GM23338 (cell line): Measurements from ENCODE around the gene FMOD. TPM values are rescaled to one million over a fixed set of nuclear protein-coding genes. Genes with fewer than 3 reads are reported as not detected.

Source experiments
- ATAC-seq: fragments of 200-7000 bp; cut with Tn5 transposase; 3 replicates; pipeline ENCODE4 v1.9.1; 2020
- DNase-seq: peaks from one replicate; pipeline ENCODE4 v3.0.0-alpha.2; 2015; ENCODE audit warnings: low spot score
- H2AFZ ChIP-seq: fragments of 200-600 bp; sonication (generic); 2 replicates; pipeline ENCODE4 v1.8.0; 2016; ENCODE audit warnings: antibody characterized with exemption, mild to moderate bottlenecking, moderate library complexity
- H3F3A ChIP-seq: fragments of 200-600 bp; sonication (generic); replicated peaks from 2 replicates; pipeline ENCODE4 v1.8.0; 2017; ENCODE audit warnings: antibody characterized with exemption, mixed run types, low read depth
- H3K27ac ChIP-seq: fragments of 200-600 bp; sonication (generic); 2 replicates; pipeline ENCODE4 v1.6.1; 2016; ENCODE audit warnings: low read depth
- H3K27me3 ChIP-seq: fragments of 200-600 bp; sonication (generic); 2 replicates; pipeline ENCODE4 v1.8.0; 2016; ENCODE audit warnings: mild to moderate bottlenecking, mixed run types, moderate library complexity; ENCODE audit not compliant: insufficient read depth
- H3K36me3 ChIP-seq: fragments of 200-600 bp; sonication (generic); 2 replicates; pipeline ENCODE4 v1.8.0; 2016; ENCODE audit warnings: mild to moderate bottlenecking; ENCODE audit not compliant: insufficient read depth
- H3K4me1 ChIP-seq: fragments of 200-600 bp; sonication (generic); 2 replicates; pipeline ENCODE4 v1.8.0; 2016; ENCODE audit warnings: mild to moderate bottlenecking, moderate library complexity; ENCODE audit not compliant: insufficient read depth
- H3K4me2 ChIP-seq: fragments of 200-600 bp; sonication (generic); 2 replicates; pipeline ENCODE4 v1.7.1; 2017; ENCODE audit warnings: mixed run types
- H3K4me3 ChIP-seq: fragments of 200-600 bp; sonication (generic); 2 replicates; pipeline ENCODE4 v1.6.1; 2016; ENCODE audit warnings: mixed run types
- H3K79me2 ChIP-seq: fragments of 200-600 bp; sonication (generic); replicated peaks from 2 replicates; pipeline ENCODE4 v1.8.0; 2017; ENCODE audit warnings: mild to moderate bottlenecking; ENCODE audit not compliant: insufficient read depth
- H3K9me2 ChIP-seq: fragments of 200-600 bp; sonication (generic); 2 replicates; pipeline ENCODE4 v1.8.0; 2017; ENCODE audit not compliant: insufficient read depth
- H4K20me1 ChIP-seq: fragments of 200-600 bp; sonication (generic); replicated peaks from 2 replicates; pipeline ENCODE4 v1.8.0; 2017; ENCODE audit warnings: mild to moderate bottlenecking; ENCODE audit not compliant: insufficient read depth
- H3K27ac Mint-ChIP-seq: 2 replicates; pipeline ENCODE4 v1.8.0; 2020; ENCODE audit warnings: inconsistent platforms, mild to moderate bottlenecking, moderate library complexity, mixed read lengths
- H3K27me3 Mint-ChIP-seq: 3 replicates; pipeline ENCODE4 v1.8.0; 2022; ENCODE audit warnings: low read depth, mild to moderate bottlenecking, moderate library complexity, mixed read lengths, inconsistent platforms; ENCODE audit not compliant: insufficient read depth, poor library complexity
- H3K36me3 Mint-ChIP-seq: 3 replicates; pipeline ENCODE4 v1.8.0; 2021; ENCODE audit warnings: low read depth, mild to moderate bottlenecking, inconsistent platforms, moderate library complexity, mixed read lengths
- H3K4me1 Mint-ChIP-seq: 3 replicates; pipeline ENCODE4 v1.8.0; 2020; ENCODE audit warnings: mild to moderate bottlenecking, inconsistent platforms, mixed read lengths
- H3K4me3 Mint-ChIP-seq: 3 replicates; pipeline ENCODE4 v1.8.0; 2021; ENCODE audit warnings: moderate library complexity, mild to moderate bottlenecking, inconsistent platforms, mixed read lengths
- H3K9me3 Mint-ChIP-seq: 3 replicates; pipeline ENCODE4 v1.8.0; 2020; ENCODE audit warnings: moderate library complexity, mild to moderate bottlenecking, inconsistent platforms, mixed read lengths
- CREB1 ChIP-seq: fragments of 250-450 bp; sonication (Bioruptor Pico); IDR thresholded peaks from 2 replicates; pipeline ENCODE4 v1.5.0; 2020; ENCODE audit warnings: low read depth, mild to moderate bottlenecking, moderate library complexity
- CTCF ChIP-seq, 2 experiments: fragments of 200-600 bp in 1 of 2; sonication (generic) in 1 of 2; conservative IDR thresholded peaks; 2 replicates each; pipeline versions ENCODE4 v1.5.1 to v1.6.1; 2016 to 2017; ENCODE audit warnings: antibody characterized with exemption in 2 of 2, low read depth in 2 of 2, mild to moderate bottlenecking in 2 of 2, moderate library complexity in 1 of 2
- EZH2phosphoT487 ChIP-seq: fragments of 200-600 bp; sonication (generic); IDR thresholded peaks from one replicate; pipeline ENCODE4 v1.8.1; 2018; ENCODE audit warnings: antibody characterized with exemption; ENCODE audit not compliant: unreplicated experiment
- JUNB ChIP-seq: IDR thresholded peaks from one replicate; pipeline ENCODE4 v1.6.1; 2016; ENCODE audit warnings: antibody characterized with exemption; ENCODE audit not compliant: unreplicated experiment
- NANOG ChIP-seq: IDR thresholded peaks from 2 replicates; pipeline ENCODE4 v1.6.1; 2016; ENCODE audit warnings: antibody characterized with exemption, borderline replicate concordance
- POLR2AphosphoS5 ChIP-seq: IDR thresholded peaks from 2 replicates; pipeline ENCODE4 v1.6.1; 2016; ENCODE audit warnings: antibody characterized with exemption, low read depth
- REST ChIP-seq: IDR thresholded peaks from one replicate; pipeline ENCODE4 v1.6.1; 2018; ENCODE audit warnings: antibody characterized with exemption; ENCODE audit not compliant: unreplicated experiment
- STAT1 ChIP-seq: IDR thresholded peaks from one replicate; pipeline ENCODE4 v1.6.1; 2016; ENCODE audit warnings: antibody characterized with exemption; ENCODE audit not compliant: unreplicated experiment
- ZNF114 ChIP-seq: fragments of 250-450 bp; sonication (Bioruptor Pico); IDR thresholded peaks from 2 replicates; pipeline ENCODE4 v1.5.0; 2020; ENCODE audit warnings: mild to moderate bottlenecking, moderate library complexity
- ZNF331 ChIP-seq: fragments of 250-450 bp; sonication (Bioruptor Pico); IDR thresholded peaks from 2 replicates; pipeline ENCODE4 v1.5.0; 2020; ENCODE audit warnings: low read depth, mild to moderate bottlenecking, moderate library complexity
- ZNF462 ChIP-seq: fragments of 250-450 bp; sonication (Bioruptor Pico); IDR thresholded peaks from 2 replicates; pipeline ENCODE4 v1.5.0; 2020; ENCODE audit warnings: mild to moderate bottlenecking, moderate library complexity
- polyA plus RNA-seq: library from polyadenylated mRNA; unstranded; fragments of >200 nt; fragmentation: Nextera tagmentation; extraction: Ambion mirVana; gene quantifications from 2 replicates; pipeline ENCODE4 v1.2.1, GENCODE V29; 2016
- total RNA-seq: library from RNA; depleted of rRNA; stranded (reverse); fragments of >200 nt; shearing (Covaris generic); gene quantifications from 2 replicates; pipeline ENCODE4 v1.2.3, GENCODE V29; 2014

FMOD gene
- total and polyA plus RNA-seq, 2 experiments from 2014 or later: 0.27 to 1.3 TPM

- DNase-seq: no peak
- H3K4me1 ChIP-seq: 0 out of 2 replicates have a peak, but pooled peaks cover 2% of the 10 kb centered on the region
- Mint-ChIP-seq H3K27me3 (peaks cover 10% of the 10 kb centered on the region), H3K36me3 (no peaks in the 10 kb centered on the region), H3K4me1 (peaks cover 9% of the 10 kb centered on the region), H3K9me3 (no peaks in the 10 kb centered on the region), H3K4me3 (no peak overlapping the region), H3K27ac (no peak overlapping the region)
- no peak overlapping the region for H3K4me2 ChIP-seq
- no peaks in the 10 kb centered on the region for H3K79me2 ChIP-seq
- H3K36me3 ChIP-seq: no peaks in the 10 kb centered on the region
- no peak overlapping the region for H3K4me3 ChIP-seq
- H3K27me3 ChIP-seq: 0 out of 2 replicates have a peak, but pooled peaks cover 8% of the 10 kb centered on the region
- TF ChIP-seq ZNF331 (CRISPR knock-in tag) (no peak), EZH2phosphoT487 (no peak), NANOG (no peak), CTCF (conservative IDR thresholded peaks at IDR 0.05; ENCODE audit: low read depth in 2 of 2) (no peak), REST (no peak), ZNF114 (CRISPR knock-in tag) (no peak), CREB1 (no peak), JUNB (no peak), STAT1 (no peak), POLR2AphosphoS5 (no peak), ZNF462 (no peak)
- no peaks in the 10 kb centered on the region for H3K9me2 ChIP-seq
- H2AFZ ChIP-seq: no peak overlapping the region
- H3F3A ChIP-seq: no peaks in the 10 kb centered on the region
- ATAC-seq: no peak
- H4K20me1 ChIP-seq: no peaks in the 10 kb centered on the region
- H3K27ac ChIP-seq: no peak overlapping the region
Observed at GRCh38 chr1:203335503-203335902, 15.4 kb downstream of the FMOD start.
